Measurements from ENCODE around the gene SNRNP40. TPM values are rescaled to one million over a fixed set of nuclear protein-coding genes. Genes with fewer than 3 reads are reported as not detected.

The SNRNP40 gene
- total RNA-seq, 2 experiments from 2014 or later = 99.9 to 190 TPM

DNA sequence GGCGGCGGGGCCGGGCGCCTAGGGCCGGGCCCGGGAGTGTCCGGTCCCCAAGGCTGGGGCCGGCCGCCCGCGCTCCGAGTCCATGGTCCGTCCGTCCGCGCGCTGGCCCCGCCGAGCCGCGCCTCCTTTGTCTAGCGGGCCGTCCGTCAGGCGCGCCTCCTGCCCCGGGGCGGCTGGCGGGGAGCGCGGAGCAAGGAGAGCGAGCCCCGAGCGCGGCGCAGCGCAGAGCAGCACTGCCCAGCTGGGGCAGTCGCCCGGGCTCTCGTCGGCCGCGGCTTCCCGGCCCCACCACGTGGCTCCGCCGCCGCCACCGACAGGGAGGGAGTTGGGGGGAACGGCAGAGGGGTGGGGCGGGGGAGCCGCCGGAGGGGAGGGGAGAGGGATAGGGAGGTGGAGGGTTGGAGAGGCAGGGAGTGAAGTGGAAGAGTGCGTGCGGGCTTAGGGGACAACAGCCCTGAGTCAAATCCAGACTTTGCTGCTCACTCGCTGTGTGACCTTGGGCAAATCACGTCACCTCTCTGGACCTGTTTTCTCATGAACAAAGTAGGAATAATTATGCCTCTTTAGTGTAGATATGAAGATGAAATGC is 56.8 kb downstream of the SNRNP40 start, which contains the start of gene NKAIN1:
TSS of gene NKAIN1 (minus strand) at position 235 of the 589 bp plus-strand sequence. CDS start 340 bp downstream, outside the sequence.
- no peak within 1 kb of the TSS for H3K4me2 ChIP-seq (ENCODE audit: low read length)

DNA sequence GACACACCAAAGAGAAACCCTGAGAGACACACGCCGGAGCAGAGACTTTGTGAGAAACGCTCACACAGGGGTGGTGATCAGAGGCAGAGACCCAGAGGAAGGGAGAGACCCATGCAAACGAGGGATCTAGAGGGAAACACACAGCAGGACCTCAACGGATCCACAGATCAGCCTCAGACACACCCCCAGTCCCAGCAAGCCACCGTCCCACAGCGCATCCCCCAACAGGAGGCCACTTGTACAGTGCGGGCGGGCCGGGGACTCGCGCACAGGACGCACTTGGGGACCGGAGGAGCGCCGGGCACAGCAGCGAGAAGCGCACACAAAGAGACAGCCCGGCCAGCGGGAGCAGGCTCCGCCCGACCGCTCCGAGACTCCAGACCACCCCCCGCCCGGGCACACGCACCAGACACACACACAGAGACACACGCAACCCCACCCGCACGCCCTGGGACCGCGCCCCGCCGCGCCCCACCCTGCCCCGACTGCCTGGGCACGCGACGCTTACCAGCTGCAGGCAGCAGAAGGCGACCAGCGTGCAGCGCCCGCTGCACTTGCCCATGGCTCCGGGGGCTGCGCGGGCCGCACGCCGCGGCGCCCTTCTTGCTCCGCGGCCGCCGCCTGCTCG is 57.5 kb downstream of the SNRNP40 start:
- Histone ChIP-seq H3K4me1 (ENCODE audit: insufficient read depth, low read length, poor library complexity, severe bottlenecking) (peaks cover 6% of the 10 kb centered on the region), H3K9me3 (ENCODE audit: low read length) (no peaks in the 10 kb centered on the region), H3K4me3 (ENCODE audit: low read depth, low read length, poor library complexity, severe bottlenecking) (no peak overlapping the region), H3K27ac (ENCODE audit: low read depth, low read length, poor library complexity, severe bottlenecking) (no peak overlapping the region), H3K36me3 (ENCODE audit: insufficient read depth, low read length) (no peaks in the 10 kb centered on the region), H3K9me2 (ENCODE audit: insufficient read depth, low read length) (no peaks in the 10 kb centered on the region), H3K4me2 (ENCODE audit: low read length) (no peak overlapping the region), H3K79me2 (ENCODE audit: insufficient read depth, low read depth, low read length) (no peaks in the 10 kb centered on the region), H4K20me1 (ENCODE audit: insufficient read depth, low read length) (no peaks in the 10 kb centered on the region), H2AFZ (ENCODE audit: low read length) (no peak overlapping the region)
- ChIA-PET CTCF (ENCODE audit: unreplicated experiment) (no interaction called here), POLR2A (no interaction called here)
- TF ChIP-seq, protein P1, sequence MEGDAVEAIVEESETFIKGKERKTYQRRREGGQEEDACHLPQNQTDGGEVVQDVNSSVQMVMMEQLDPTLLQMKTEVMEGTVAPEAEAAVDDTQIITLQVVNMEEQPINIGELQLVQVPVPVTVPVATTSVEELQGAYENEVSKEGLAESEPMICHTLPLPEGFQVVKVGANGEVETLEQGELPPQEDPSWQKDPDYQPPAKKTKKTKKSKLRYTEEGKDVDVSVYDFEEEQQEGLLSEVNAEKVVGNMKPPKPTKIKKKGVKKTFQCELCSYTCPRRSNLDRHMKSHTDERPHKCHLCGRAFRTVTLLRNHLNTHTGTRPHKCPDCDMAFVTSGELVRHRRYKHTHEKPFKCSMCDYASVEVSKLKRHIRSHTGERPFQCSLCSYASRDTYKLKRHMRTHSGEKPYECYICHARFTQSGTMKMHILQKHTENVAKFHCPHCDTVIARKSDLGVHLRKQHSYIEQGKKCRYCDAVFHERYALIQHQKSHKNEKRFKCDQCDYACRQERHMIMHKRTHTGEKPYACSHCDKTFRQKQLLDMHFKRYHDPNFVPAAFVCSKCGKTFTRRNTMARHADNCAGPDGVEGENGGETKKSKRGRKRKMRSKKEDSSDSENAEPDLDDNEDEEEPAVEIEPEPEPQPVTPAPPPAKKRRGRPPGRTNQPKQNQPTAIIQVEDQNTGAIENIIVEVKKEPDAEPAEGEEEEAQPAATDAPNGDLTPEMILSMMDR (conservative IDR thresholded peaks at IDR 0.05; ENCODE audit: low read length) = no peak
- TF ChIP-seq EZH2phosphoT487 (IDR thresholded peaks at IDR 0.05; ENCODE audit: borderline replicate concordance, low read depth, low read length) = no peak
- BruUV-seq (replicated peaks) = no TSS peak
- intact Hi-C loops (cut with micrococcal nuclease; ENCODE audit: unreplicated experiment) = no loop called here
- DNase-seq (ENCODE audit: low spot score) = no peak

More for the DNA sequence above, 56.8 kb downstream of the SNRNP40 start, which contains the start of gene NKAIN1:
- H3K79me2 ChIP-seq (ENCODE audit: insufficient read depth, low read depth, low read length) = no peaks in the 10 kb centered on the region
- no peak for DNase-seq (ENCODE audit: low spot score)
- ChIA-PET CTCF (ENCODE audit: unreplicated experiment) (no interaction called here), POLR2A (no interaction called here)
- H3K4me3 ChIP-seq (ENCODE audit: low read depth, low read length, poor library complexity, severe bottlenecking) = no peak within 1 kb of the TSS
- peaks cover 6% of the 10 kb centered on the region for H3K4me1 ChIP-seq (ENCODE audit: insufficient read depth, low read length, poor library complexity, severe bottlenecking)
- no TSS peak for BruUV-seq (replicated peaks)
- H2AFZ ChIP-seq (ENCODE audit: low read length) = no peak within 1 kb of the TSS
- TF ChIP-seq EZH2phosphoT487 (IDR thresholded peaks at IDR 0.05; ENCODE audit: borderline replicate concordance, low read depth, low read length) = no peak
- TF ChIP-seq, protein P1 (conservative IDR thresholded peaks at IDR 0.05; ENCODE audit: low read length) = no peak
- H3K9me3 ChIP-seq (ENCODE audit: low read length) = no peaks in the 10 kb centered on the region
- no peaks in the 10 kb centered on the region for H3K36me3 ChIP-seq (ENCODE audit: insufficient read depth, low read length)
- intact Hi-C loops (cut with micrococcal nuclease; ENCODE audit: unreplicated experiment) = no loop called here
- H3K9me2 ChIP-seq (ENCODE audit: insufficient read depth, low read length) = no peaks in the 10 kb centered on the region
- H3K27ac ChIP-seq (ENCODE audit: low read depth, low read length, poor library complexity, severe bottlenecking) = no peak within 1 kb of the TSS
- H4K20me1 ChIP-seq (ENCODE audit: insufficient read depth, low read length) = no peaks in the 10 kb centered on the region

DNA sequence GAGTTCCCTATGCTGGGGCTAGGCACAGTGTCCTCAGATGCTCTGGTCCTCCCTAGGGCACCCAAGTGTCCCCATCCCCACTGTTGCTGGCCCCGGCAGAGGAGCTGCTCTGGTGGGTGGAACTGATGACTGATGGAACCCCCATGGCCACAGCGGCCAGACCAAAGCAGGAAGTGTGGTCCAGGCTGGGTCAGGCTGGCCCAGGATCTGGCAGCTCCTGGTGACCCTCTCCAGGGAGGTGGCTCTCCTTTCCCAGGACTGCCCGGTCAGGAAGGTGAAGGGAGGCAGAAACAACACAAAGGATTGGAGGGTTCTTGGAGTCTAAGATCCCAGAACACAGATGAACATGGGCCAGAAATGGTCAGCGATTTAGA is 58.0 kb downstream of the SNRNP40 start:
- H4K20me1 ChIP-seq (ENCODE audit: insufficient read depth, low read length) = no peaks in the 10 kb centered on the region
- TF ChIP-seq EZH2phosphoT487 (IDR thresholded peaks at IDR 0.05; ENCODE audit: borderline replicate concordance, low read depth, low read length) = no peak
- TF ChIP-seq, protein P1 (conservative IDR thresholded peaks at IDR 0.05; ENCODE audit: low read length) = no peak
- no peaks in the 10 kb centered on the region for H3K79me2 ChIP-seq (ENCODE audit: insufficient read depth, low read depth, low read length)
- peaks cover 6% of the 10 kb centered on the region for H3K4me1 ChIP-seq (ENCODE audit: insufficient read depth, low read length, poor library complexity, severe bottlenecking)
- H2AFZ ChIP-seq (ENCODE audit: low read length) = no peak overlapping the region
- ChIA-PET CTCF (ENCODE audit: unreplicated experiment) (no interaction called here), POLR2A (no interaction called here)
- no peaks in the 10 kb centered on the region for H3K36me3 ChIP-seq (ENCODE audit: insufficient read depth, low read length)
- H3K4me2 ChIP-seq (ENCODE audit: low read length) = no peak overlapping the region
- H3K27ac ChIP-seq (ENCODE audit: low read depth, low read length, poor library complexity, severe bottlenecking) = no peak overlapping the region
- no peak for DNase-seq (ENCODE audit: low spot score)
- no peaks in the 10 kb centered on the region for H3K9me2 ChIP-seq (ENCODE audit: insufficient read depth, low read length)
- no TSS peak for BruUV-seq (replicated peaks)
- no peaks in the 10 kb centered on the region for H3K9me3 ChIP-seq (ENCODE audit: low read length)
- intact Hi-C loops (cut with micrococcal nuclease; ENCODE audit: unreplicated experiment) = no loop called here
- H3K4me3 ChIP-seq (ENCODE audit: low read depth, low read length, poor library complexity, severe bottlenecking) = no peak overlapping the region

All from OCI-LY7 (cell line).